ENCODE results near the gene PPP4R4. TPM values are rescaled to one million over a fixed set of nuclear protein-coding genes. Genes with fewer than 3 reads are reported as not detected.
"Not testable (repeated sequence)": the region's sequence is repeated elsewhere in the genome, so short reads cannot be mapped to it uniquely, and the experiment has no call there.

PPP4R4 gene
- total RNA-seq, 6 experiments from 2014 or later, result 0.05 to 0.14 TPM; not detected in 4

- H3K27ac Mint-ChIP-seq, result no peak overlapping the region
- no peak overlapping the region for H3K4me3 Mint-ChIP-seq
- DNase-seq, result no peak
- no peak for TF ChIP-seq CTCF (IDR thresholded peaks at IDR 0.05)
- no peaks in the 10 kb centered on the region for H3K36me3 Mint-ChIP-seq (ENCODE audit: low read depth)
- peaks cover 6% of the 10 kb centered on the region for H3K27me3 Mint-ChIP-seq (ENCODE audit: insufficient read depth)
- H3K9me3 Mint-ChIP-seq, result no peaks in the 10 kb centered on the region
- H3K4me1 Mint-ChIP-seq (ENCODE audit: low read depth), result no peaks in the 10 kb centered on the region
These were observed 29.4 kb upstream of the PPP4R4 start for GRCh38 chr14:94144765-94145164.

- Mint-ChIP-seq H3K27me3 (ENCODE audit: insufficient read depth) (peaks cover 10% of the 10 kb centered on the region), H3K36me3 (ENCODE audit: low read depth) (no peaks in the 10 kb centered on the region), H3K4me1 (ENCODE audit: low read depth) (no peaks in the 10 kb centered on the region), H3K4me3 (no peak overlapping the region), H3K9me3 (no peaks in the 10 kb centered on the region), H3K27ac (no peak overlapping the region)
- no peak for TF ChIP-seq CTCF (IDR thresholded peaks at IDR 0.05)
- no peak for DNase-seq
These were observed 28.1 kb upstream of the PPP4R4 start for GRCh38 chr14:94145902-94146527.

- no peak overlapping the region for H3K27ac Mint-ChIP-seq
- no peak overlapping the region for H3K4me3 Mint-ChIP-seq
- H3K9me3 Mint-ChIP-seq, result no peaks in the 10 kb centered on the region
- no peaks in the 10 kb centered on the region for H3K4me1 Mint-ChIP-seq (ENCODE audit: low read depth)
- no peak for TF ChIP-seq CTCF (IDR thresholded peaks at IDR 0.05)
- DNase-seq, result no peak
- peaks cover 35% of the 10 kb centered on the region for H3K27me3 Mint-ChIP-seq (ENCODE audit: insufficient read depth)
- no peaks in the 10 kb centered on the region for H3K36me3 Mint-ChIP-seq (ENCODE audit: low read depth)
These were observed 21.4 kb upstream of the PPP4R4 start for GRCh38 chr14:94152676-94153075.

- Mint-ChIP-seq H3K36me3 (ENCODE audit: low read depth) (no peaks in the 10 kb centered on the region), H3K4me1 (ENCODE audit: low read depth) (no peaks in the 10 kb centered on the region), H3K4me3 (no peak overlapping the region), H3K27ac (no peak overlapping the region), H3K9me3 (no peaks in the 10 kb centered on the region), H3K27me3 (ENCODE audit: insufficient read depth) (peaks cover 31% of the 10 kb centered on the region)
- DNase-seq, result no peak
- TF ChIP-seq CTCF (IDR thresholded peaks at IDR 0.05), result no peak
These were observed 20.3 kb upstream of the PPP4R4 start for GRCh38 chr14:94153750-94154342.

DNA sequence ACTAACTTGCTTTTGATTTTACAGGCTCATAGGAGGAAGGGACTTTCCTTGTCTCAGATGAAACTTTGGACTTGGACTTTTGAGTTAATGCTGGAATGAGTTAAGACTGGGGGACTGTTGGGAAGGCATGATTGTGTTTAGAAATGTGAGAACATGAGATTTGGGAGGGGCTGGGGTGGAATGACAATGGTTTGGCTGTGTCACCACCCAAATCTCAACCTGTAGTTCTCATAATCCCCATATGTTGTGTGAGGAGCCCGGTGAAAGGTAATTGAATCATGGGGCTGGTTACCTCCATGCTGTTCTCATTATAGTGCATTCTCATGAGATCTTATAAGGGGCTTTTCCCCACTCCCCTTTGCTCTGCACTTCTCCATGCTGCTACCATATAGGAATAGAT, 18.0 kb upstream of the PPP4R4 start:
- not testable (repeated sequence) for H3K4me1 Mint-ChIP-seq (ENCODE audit: low read depth); H3K9me3 Mint-ChIP-seq; H3K4me3 Mint-ChIP-seq; DNase-seq; H3K27ac Mint-ChIP-seq; H3K36me3 Mint-ChIP-seq (ENCODE audit: low read depth)
- H3K27me3 Mint-ChIP-seq (ENCODE audit: insufficient read depth), result peaks cover 29% of the 10 kb centered on the region

- Mint-ChIP-seq H3K4me3 (no peak overlapping the region), H3K27me3 (ENCODE audit: insufficient read depth) (peaks cover 30% of the 10 kb centered on the region), H3K36me3 (ENCODE audit: low read depth) (no peaks in the 10 kb centered on the region), H3K4me1 (ENCODE audit: low read depth) (no peaks in the 10 kb centered on the region), H3K27ac (no peak overlapping the region), H3K9me3 (no peaks in the 10 kb centered on the region)
- TF ChIP-seq CTCF (IDR thresholded peaks at IDR 0.05), result no peak
- DNase-seq, result no peak
These were observed 16.9 kb upstream of the PPP4R4 start for GRCh38 chr14:94157197-94157596.
